ENCODE results near the gene MGAT4A. TPM values are rescaled to one million over a fixed set of nuclear protein-coding genes. Genes with fewer than 3 reads are reported as not detected.

The MGAT4A gene
- 38.3 TPM for total RNA-seq

DNA sequence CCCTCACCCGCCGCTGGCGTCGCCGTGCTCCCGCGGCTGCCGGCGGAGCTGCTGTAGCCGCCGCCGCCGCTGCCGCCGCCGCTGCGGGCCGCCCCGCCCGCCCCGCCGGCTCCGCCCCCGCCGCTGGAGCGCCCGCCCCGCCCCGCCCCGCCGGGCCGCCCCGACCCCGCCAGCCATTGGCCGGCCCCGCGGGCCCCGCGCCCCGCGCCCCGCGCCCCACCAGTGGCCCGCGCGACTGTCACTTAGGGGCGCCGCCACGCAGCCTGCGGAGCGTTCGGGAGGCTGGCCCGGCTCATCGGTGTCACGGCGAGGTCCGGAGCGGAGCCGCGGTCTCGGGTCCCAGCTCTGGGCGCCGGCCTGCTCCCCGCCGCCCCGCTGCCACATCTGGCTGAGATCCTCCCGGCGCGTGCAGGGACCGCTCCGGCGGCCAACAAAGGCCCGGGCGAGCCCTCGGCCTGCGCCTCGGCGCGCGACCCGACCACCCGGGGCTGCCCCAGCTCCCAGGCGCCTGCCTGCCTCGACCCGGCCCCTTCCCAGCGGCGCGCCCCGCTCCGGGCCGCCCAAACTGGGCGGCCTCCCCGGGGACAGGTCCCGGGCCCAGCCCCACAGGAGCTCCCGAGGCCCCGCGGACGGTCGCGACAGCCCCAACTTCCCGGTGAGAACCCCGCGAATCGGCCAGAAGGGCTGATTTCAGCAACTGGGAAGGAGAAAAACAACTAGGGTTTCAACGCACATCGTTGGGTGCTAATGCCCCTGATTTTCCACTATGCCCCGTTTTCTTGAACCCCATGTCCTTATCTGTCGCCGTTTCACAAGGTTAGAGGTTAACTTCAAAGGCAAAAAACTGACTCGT lies at the start of gene MGAT4A:
Gene MGAT4A (minus strand): TSS at position 92 of the 853 bp plus-strand sequence. CDS start 4,800 bp downstream, outside the sequence.
- peak; percentile 87 to 91 for DNase-seq (ENCODE audit: low spot score in 2 of 2)
- no peak for FAIRE-seq

DNA sequence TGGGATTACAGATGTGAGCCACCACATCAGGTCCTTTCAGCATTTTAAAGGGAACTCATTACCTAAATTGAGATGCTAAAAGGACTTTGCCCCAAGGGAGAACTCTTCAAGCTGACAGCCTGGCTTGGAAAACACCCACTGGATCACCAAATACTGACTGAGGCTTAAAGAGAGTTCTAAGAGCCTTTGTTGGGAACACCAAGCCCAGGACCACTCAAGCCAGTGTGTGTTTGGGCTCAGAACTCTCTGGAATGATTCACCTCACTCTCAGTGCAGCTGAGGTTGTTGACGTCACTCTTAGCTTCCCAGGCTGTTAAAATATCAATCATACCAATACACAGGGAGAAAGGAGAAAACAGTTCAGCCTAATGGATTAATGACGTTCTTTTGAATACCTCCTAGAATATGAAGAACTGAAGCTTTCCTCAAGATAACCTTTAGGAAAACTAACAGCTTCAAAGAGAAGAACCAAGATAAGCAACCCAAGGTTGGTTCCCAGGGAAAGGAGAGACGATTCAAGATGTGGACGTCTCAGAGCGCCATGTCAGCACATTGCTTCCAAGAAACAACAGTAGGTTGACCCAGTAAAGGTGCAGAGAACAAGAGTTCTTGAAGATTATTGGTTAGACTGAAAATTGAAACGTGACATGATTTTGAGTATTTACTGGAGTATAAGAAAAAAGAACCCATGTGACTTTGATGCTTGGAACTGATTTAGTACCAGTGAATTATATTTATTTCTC lies 48.0 kb upstream of the MGAT4A start:
- DNase-seq (ENCODE audit: low spot score in 2 of 2) = no peak
- FAIRE-seq = no peak

DNA sequence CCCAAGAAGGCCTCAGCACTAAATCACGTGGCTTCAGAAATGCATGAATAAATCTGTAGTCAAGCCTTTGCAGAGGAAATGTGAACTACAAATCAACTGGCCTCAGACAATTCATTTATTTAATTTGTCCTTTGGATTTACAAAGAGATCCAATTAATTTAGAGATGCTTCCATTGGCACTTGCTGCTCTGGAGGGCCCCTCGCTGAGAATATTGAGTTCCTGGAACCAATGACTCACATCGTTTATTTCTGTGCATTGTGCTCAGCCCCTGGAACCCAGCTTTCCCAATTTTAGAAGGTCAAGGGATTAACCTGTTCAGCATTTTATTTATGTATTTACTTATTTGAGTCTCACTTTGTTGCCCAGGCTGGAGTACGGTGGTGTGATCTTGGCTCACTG lies 47.2 kb upstream of the MGAT4A start:
- DNase-seq (ENCODE audit: low spot score in 2 of 2) (no peak), FAIRE-seq (no peak)

DNA sequence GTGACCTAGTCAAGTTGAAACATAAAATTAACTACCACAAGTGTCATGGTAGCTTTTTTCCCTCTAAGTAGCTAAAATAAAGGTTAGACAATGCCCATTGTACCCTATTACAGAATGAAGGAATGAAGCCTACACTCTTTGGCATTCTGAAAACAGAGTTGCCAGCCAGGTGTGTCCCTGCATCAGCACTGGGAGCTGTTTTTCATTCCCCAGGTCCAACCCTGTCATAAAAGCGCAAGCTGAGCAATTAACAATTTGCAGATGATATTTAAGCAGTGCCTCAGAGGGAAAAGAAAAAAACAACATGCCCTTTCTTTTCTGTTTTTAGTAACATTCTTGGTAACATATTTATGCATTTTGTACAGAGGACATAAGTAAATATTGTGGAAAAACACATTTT lies 46.8 kb upstream of the MGAT4A start:
- no peak for FAIRE-seq
- DNase-seq (ENCODE audit: low spot score in 2 of 2) = no peak

DNA sequence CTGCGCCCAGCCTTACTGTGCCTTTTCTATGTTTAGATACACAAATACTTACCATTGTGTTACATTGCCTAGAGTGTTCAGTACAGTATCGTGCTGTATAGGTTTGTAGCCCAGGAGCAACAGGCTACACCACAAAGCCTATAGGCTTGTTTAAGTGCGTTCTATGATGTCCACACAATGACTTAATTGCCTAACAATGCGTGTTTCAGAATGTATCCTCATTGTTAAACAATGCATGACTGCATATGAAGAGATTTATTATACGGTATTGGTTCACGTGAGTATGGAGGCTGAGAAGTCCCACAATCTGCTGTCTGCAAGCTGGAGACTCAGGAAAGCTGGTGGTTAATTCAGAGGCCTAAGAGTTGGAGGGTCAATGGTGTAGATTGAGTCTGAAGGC lies 46.1 kb upstream of the MGAT4A start:
- DNase-seq (ENCODE audit: low spot score in 2 of 2) = no peak
- FAIRE-seq = no peak

DNA sequence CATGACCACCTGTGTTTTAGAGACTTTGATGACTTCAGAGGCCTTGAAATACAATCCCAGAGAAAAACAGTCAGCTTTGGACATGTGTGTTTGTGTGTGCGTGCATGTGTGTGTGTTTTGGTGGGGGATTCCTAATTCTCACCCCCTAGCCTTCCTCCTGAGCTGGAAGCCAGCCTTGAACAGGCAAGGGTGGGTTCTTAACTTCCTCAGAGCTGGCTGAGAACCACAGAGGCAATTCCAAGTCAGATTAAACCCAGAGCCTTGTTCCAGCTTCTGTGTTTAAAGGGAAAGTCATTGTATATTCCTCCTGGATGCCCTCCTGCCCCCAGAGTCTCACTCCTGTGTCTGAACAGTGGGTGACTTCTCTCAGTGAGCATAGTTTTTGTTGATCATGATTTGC lies 45.2 kb upstream of the MGAT4A start:
- DNase-seq (ENCODE audit: low spot score in 2 of 2) (no peak), FAIRE-seq (no peak)

DNA sequence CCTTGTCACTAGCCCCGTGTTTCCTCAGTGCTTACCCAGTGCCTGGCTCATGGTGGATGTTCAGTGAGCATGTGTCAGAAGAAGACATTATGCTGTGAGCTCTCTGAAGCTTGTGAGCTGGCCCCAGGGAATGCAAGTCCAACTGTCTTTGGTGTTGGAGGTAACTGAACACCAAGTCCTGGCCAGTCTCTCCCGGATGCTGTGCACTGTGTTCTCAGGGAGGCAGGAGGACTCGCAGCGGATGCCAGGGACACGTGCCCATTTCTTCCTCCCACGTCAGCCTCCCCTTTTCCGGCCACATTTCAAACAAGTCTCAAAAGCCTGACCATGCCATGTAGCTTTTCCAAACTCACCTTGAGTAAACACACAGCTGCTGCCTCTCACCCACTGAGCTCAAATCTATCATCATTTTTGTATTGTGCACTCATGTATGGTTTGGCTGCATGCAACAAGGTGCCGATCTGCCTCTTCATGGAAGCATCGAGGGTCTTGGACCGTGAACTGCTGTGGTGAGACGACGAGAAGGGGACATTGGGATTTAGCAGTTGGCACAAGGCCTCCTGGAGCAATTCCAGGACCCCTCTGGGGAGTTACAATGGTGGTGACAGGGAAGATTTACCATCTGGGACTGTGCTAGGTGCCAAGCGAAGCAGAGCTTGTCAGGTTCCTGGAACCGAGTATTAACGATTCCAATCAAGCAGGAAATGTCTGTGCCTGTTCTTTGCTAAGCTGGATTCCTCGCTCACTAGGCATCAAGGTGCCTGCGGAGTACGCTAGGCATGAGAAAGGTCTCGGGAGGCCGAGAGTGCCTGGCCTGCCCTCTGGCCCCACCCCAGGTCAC lies 44.4 kb upstream of the MGAT4A start:
- DNase-seq (ENCODE audit: low spot score in 2 of 2) = no peak
- no peak for FAIRE-seq

DNA sequence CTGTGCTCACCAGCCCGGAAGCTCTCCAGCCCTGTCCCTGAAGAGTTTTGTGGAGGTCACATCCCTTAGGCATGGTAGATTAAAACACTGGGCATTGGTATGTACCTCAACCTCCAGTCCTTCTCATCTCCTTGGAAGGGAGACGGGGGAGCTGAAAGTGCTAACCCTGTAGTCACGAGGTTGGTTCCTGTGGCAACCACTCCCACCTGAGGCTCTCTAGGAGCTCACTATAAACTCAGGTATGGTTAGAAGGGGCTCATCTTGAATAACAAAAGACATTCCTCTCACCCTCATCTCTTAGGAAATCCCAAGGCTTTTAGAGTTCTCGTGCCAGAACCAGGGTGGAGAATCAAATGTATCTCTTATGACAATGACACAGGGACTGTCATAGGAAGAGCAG lies 43.0 kb upstream of the MGAT4A start:
- DNase-seq (ENCODE audit: low spot score in 2 of 2) (no peak), FAIRE-seq (no peak)

DNA sequence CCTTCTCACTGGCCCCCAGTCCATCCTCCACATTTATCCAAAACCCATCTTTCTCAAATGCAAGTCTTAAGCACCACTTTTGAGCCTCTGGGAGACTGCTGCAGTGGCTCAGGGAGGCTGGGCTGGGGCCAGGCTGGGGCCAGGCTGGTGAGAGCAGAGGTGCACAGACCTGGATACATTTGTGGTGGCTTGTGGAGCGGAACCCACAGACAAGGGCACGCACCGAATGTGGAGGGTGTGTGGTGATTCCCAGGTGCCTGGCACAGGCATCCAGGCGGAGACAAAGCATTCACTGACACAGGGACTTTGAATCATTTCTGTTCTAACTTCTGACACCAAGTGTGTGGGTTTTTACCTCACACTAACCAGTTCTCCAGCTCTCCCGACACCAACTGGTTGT lies 42.2 kb upstream of the MGAT4A start:
- DNase-seq (ENCODE audit: low spot score in 2 of 2) (no peak), FAIRE-seq (no peak)

DNA sequence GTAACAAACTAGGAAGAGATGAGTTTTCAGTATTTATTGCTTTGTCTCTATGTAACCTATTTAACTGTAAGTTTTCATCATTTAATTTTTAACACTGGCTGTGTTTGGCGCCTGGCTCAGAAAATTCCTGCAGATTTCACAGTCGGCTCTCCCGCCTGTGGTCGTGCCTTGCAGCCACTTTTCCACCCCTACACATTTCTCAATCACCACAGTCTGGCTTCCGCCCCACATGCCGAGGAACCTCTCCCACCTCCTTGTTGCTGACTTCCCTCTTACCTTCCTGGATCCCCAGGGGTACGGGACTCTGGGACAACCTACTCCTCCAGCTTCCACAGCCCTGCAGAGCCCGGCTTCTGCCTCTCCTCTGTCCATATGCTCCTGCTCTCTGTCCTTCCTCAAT lies 41.6 kb upstream of the MGAT4A start:
- FAIRE-seq = no peak
- no peak for DNase-seq (ENCODE audit: low spot score in 2 of 2)

DNA sequence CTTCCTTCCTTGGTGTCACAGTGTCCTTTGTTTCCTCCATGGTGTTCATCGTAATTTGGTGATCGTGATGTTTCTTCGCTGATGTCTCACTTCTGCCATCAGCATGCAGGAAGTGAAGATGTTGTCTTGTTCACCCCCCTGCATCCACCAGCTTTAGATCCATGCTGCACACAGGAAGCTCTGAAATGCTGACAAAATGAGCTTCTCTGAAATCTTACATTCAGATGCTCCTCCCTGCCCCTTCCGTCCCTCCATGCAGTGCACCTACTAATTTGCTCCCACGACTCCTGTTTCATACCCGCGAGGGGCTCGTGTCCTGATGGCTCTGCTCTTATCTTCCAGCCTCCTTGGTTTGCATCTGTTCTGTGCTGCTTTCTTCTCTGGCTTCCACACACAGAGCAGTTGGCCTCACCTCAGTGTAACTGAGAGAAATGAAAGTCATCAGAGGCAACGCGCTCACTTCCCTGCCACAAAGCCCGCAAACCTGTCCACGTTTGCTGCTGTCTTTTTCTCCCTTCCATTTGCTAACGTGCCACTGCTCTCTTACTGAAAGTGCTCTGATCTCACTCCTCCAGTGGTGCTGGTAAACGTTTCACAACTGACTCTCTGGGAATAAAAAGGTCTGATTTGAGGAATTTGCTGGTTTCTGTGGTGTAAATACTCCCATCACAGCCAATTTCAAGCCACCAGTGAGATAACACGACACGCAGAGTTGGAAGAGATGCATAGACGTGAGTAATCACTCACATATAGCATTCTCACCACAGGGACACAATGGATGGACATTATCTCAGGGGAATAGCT lies 41.0 kb upstream of the MGAT4A start:
- FAIRE-seq = no peak
- no peak for DNase-seq (ENCODE audit: low spot score in 2 of 2)

DNA sequence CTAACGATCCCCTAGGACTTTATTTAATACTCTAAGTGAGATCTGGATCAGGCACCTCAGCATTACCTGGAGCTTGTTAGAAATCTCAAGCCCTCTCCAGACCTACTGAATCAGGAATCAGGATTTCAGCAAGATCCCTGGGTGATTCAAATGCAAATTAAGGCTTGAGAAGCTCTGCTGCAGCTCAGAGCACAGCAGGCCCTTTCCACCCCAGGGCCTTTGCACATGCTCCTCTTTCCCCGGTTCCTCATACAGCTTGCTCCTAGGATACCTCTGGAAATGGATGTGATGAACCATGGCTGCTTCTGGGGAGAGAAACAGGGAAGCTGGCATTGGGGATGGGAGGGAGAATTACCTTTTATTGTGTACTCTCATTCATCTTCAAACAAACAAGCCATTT lies 40.3 kb upstream of the MGAT4A start:
- FAIRE-seq (no peak), DNase-seq (ENCODE audit: low spot score in 2 of 2) (no peak)

DNA sequence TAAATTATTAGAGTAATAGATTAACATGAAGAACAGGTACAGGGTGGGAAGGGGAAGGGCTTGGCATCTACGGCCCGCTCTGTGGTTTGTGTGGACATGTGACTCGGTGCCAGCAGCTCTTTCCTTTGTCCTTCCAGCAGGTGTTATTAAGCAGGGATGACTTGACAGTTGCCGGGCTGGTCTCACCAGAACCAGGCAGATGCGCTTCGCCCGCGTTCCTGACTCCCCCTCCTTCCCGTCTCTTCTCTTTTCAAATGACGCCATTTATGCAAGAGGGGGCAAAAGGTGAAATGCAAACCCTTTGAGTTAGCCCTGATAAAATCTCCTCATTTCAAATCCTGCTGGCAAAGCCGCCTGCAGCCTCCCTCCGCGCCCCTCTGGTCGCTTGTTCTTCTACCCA lies 38.9 kb upstream of the MGAT4A start:
- FAIRE-seq (no peak), DNase-seq (ENCODE audit: low spot score in 2 of 2) (no peak)

DNA sequence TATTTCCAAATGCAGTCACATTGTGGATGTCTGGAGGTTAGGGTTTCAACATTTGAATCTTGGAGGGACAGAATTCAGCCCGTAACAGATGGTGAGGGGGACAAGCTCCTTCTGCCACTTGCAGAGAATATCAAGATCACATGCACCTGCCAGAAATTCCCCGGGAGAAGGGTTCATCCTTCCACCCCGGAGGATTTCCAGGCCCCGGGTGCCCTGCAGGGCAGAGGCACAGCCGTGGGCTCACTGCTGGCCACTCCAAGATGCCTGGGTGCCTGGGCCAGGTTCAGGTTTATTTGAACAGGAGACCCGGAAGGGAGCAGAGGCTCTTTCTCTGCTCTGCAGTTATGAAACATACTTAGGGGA lies 38.2 kb upstream of the MGAT4A start:
- no peak for DNase-seq (ENCODE audit: low spot score in 2 of 2)
- no peak for FAIRE-seq

DNA sequence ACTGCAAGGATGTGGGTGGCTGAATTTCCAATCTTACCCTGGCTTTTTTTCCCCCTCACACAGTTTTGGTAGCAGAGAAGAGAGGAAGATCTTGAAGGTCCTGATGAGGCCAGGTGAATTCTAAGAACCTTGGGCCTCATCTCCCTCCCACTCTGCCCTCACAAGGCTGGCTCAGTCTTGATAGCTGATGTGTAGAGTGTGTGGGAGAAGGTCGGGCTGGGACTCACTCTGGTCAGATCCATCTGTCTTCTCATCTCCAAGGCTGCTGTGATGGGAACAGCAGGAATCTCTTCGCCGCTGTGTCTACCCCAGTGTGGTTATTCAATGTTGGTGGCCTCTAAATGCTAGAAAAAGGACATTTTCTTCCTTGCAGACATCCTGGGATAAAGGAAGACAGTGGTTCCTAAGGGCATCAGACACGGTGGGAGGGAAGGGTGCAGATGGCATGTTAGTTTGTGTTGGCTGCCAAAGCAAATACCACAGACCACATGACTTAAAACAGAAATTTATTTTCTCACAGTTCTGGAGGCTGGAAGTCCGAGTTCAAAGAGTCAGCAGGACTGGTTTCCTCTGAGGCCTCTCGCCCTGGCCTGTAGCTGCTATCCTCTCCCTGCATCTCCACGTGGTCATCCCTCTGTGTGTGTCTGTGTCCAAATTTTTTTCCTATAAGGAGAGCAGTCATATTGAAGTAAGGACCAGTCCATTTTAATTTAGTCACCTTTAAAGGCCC lies 37.6 kb upstream of the MGAT4A start:
- FAIRE-seq = no peak
- no peak for DNase-seq (ENCODE audit: low spot score in 2 of 2)

DNA sequence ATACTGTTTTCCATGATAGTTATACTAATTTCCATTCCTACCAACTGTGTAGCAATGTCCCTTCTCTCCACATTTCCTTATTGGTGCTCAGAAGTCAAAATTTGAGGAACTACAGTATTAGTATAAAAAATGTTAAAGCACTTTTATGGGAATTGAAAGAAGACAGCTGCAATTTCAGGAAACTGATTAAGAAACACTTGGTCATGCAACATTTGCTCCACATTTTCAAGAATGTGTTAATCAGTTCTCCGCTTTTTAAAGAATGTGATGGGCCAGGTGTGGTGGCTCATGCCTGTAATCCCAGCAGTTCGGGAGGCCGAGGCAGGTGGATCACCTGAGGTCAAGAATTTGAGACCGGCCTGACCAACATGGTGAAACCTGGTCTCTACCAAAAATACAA lies 33.6 kb upstream of the MGAT4A start:
- FAIRE-seq (no peak), DNase-seq (ENCODE audit: low spot score in 2 of 2) (no peak)

DNA sequence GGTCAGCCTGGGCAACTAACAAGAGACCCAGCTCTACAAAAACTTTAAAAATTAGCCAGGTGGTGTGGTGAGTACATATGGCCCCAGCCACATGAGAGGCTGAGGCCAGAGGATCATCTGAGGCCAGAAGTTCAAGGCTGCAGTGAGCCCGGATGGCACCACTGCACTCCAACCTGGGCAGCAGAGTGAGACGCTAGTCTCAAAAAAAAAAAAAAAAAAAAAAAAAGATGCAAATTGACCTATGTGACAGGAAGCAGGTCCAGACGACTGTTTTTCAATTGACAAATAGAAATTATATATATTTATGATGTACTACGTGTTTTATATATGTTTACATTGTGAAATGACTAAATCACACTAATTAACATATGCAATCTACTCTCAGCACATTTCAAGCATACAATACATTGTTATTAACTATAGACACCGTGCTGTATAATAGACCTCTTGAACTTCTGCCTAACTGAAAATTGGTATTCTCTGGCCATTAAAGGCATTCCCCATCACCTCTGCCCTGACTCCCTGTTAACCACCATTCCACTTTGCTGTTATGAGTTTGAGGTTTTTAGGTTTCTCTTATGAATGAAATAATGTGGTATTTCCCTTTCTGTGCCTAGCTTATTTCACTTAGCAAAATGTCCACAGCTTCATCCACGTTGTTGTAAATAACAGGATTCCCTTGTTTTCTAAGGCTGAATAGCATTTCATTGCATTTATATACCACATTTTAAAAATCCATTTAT lies 32.4 kb upstream of the MGAT4A start:
- no peak for FAIRE-seq
- DNase-seq (ENCODE audit: low spot score in 2 of 2) = no peak

DNA sequence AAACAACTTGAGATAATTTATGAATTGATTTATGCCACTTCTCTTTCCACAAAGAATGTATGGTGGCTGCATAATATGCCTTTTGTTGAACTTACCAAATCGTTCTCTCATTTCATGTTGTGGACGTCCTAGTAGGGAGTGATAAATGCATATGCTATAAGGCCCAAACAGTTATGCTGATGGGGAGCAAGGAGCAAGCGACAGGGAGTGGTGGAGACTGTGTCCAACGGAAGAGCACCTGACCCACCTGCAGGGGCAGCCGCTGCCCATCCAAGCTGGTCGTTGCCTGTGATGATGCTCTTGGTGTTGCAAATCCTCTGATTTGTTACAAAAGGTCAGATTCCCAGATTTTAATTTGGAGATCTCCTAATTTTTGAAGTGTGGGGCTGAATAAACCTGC lies 31.0 kb upstream of the MGAT4A start:
- DNase-seq (ENCODE audit: low spot score in 2 of 2) = no peak
- FAIRE-seq = no peak

DNA sequence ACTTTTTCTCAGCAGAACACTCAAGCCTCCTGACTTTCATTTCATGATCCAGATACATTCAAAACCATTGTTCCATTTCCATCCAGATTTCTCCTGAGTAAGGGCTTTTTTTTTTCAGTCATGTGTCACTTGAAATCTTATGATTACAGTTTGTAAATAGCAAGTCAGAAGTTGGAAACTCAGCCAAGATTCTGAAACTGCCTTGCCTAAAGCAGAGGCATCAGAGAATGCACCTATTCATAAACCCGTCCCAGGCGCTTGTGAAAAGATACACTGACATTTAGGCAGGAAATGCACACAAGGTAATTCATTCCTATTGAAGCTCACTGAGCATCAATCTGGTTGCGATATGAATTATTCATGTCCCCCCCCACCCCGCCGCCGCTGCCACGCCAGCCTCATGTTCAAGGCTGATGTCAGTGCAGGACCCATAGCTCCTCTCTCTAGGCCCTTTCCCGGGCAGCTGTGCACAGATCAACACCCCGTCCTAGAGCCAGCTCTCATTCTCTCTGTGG lies 30.4 kb upstream of the MGAT4A start:
- FAIRE-seq (no peak), DNase-seq (ENCODE audit: low spot score in 2 of 2) (peak in 1 of 2 donors; percentile 33)
